GM10847 (cell line): Measurements from ENCODE around the gene RGS3.

ENCODE experiments used
- POLR2A ChIP-seq: IDR thresholded peaks from 2 replicates; pipeline ENCODE4 v1.6.1; 2011; ENCODE audit not compliant: insufficient read length; ENCODE audit errors: extremely low read depth

The RGS3 gene

DNA sequence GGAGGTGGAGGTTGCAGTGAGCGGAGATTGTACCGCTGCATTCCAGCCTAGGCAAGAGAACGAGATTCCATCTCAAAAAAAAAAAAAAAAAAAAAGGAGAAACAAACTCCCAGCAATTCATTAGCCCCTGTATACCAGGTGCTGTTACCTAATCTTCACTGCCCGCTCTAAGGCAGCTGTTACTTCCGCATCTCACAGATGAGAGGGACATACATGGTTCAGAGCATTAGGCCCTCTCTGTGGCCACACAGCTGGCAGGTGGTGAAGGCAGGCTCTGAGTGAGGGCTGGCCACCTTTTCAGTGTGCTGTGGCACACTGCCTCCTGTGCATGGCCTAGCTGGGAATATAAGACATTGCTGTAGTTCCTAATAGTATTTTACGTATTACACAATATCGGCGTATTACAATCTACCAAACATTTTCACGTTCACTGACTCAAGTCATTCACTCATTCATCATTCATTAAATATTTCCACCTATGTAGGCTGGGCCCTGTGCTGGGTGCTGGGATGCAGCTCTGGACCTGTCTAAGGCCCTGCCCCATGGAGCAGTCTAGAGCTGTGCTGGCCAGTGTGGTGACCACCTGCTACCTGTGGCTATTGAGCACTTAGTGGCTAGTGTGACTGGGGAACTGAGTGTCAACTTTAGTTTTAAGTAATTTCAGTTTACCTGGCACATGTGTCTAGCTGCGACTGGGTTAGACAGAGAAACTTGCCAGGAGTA, 35.8 kb downstream of the RGS3 start:
- TF ChIP-seq POLR2A = no peak

DNA sequence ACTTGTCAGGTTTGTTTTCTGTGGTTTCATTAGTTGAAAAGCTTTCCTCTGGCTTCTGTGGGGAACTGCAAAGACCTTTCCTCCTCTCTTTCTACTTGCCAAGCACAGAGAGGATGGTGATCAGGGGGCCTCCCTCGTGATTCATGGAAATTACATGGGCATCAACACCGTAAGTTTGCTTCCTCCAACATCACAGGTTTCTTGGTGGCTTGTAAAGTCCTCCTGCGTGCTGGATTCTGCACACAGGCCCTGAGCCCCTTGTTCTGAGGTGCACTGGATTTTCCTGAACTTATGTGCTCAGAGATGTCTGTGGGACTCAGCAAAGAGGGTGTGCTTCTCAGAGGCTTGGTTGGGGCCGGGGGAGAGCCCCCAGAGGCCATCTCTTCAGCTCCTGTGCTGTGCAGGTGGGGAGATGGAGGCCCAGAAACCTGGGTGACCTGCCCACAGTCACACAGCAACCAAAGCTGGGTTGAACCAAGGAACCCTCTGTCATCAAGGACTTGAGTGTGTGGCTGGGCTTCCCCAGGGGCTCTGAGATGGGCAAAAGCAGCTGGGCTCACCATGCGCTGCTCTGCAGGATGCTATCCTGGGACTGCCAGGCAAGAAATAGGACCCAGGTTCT, 36.5 kb downstream of the RGS3 start:
- no peak for TF ChIP-seq POLR2A

- TF ChIP-seq POLR2A = no peak
Observed at GRCh38 chr9:113501129-113501686, 37.7 kb downstream of the RGS3 start.

DNA sequence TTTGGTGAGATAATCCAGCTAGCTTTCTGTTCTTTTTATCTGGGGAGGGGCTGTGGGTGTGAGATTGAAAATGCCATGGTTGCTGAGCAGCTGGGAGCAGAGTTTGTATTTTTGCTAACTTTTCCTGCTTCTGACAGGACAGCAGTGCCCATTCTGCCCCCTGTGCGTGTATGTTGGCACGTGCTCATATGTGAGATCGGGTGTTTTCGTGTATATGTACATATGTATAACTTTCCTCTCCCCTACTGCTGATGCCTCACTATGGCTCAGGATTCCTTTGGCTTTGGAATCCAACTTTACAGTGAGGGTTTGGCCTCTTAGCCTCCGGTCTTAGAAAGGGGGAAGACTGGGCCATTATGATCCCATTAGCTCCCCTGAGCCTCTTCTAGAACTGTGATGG, 38.3 kb downstream of the RGS3 start:
- no peak for TF ChIP-seq POLR2A

- no peak for TF ChIP-seq POLR2A
Observed at GRCh38 chr9:113502427-113503034, 39.0 kb downstream of the RGS3 start.

- no peak for TF ChIP-seq POLR2A
Observed at GRCh38 chr9:113503131-113503541, 39.6 kb downstream of the RGS3 start.

DNA sequence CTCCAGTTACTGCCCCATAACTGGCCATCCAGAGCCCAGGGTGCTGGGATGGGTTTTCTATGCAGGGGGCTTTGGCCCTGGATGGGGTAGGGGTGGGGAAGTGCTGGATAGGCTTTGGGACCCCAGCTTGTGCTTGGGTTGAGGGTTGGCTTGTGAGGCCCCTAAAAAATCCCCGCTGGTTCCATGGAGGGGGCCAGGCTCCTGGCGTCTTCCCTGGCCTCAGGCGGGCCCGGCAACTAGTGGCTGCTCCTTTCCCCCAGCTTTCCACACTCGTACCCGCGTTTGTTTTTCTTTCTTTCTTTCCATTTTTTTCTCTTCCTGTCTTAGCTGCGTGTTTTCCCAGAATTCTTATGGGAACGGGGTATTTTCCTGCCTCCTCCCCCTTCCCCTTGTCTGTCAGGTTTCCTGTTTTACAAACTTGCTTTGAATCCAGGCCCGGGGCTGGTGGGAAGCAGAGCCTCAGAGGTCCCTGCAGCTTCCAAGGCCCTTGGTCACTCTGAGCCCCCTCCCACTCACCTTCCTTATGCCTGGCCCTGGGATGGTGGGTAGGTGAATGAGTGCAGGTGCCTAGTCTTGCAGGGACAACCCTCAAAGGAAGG, 40.2 kb downstream of the RGS3 start:
- no peak for TF ChIP-seq POLR2A

GRCh38 chr9:113504725-113505590, 41.4 kb downstream of the RGS3 start:
- no peak for TF ChIP-seq POLR2A

DNA sequence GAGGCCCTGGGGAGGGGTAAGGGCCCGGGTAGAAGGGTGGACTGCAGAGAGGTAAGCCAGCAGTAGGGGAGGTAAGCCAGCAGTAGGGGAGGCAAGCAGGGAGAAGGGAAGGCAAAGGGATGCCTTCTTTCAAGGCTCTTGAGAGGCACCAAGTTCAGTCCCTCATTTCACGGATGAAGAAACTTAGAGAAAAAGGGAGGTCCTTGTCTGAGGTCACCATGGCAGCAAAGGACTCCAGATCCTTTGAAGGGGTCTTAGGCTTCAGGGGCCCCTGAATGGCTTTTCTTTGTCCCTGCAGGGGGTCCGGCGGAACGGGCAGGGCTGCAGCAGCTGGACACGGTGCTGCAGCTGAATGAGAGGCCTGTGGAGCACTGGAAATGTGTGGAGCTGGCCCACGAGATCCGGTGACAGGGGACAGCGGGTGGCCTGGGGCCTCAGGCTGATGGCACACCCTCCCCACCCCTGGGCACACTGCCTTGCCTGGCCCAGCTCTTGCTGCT, 42.6 kb downstream of the RGS3 start:
- TF ChIP-seq POLR2A = no peak

DNA sequence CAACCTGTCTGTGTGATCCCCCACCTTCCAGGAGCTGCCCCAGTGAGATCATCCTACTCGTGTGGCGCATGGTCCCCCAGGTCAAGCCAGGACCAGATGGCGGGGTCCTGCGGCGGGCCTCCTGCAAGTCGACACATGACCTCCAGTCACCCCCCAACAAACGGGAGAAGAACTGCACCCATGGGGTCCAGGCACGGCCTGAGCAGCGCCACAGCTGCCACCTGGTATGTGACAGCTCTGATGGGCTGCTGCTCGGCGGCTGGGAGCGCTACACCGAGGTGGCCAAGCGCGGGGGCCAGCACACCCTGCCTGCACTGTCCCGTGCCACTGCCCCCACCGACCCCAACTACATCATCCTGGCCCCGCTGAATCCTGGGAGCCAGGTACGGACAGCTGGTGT, 43.7 kb downstream of the RGS3 start:
- no peak for TF ChIP-seq POLR2A

- TF ChIP-seq POLR2A = no peak
Observed at GRCh38 chr9:113508111-113508749, 44.7 kb downstream of the RGS3 start.

DNA sequence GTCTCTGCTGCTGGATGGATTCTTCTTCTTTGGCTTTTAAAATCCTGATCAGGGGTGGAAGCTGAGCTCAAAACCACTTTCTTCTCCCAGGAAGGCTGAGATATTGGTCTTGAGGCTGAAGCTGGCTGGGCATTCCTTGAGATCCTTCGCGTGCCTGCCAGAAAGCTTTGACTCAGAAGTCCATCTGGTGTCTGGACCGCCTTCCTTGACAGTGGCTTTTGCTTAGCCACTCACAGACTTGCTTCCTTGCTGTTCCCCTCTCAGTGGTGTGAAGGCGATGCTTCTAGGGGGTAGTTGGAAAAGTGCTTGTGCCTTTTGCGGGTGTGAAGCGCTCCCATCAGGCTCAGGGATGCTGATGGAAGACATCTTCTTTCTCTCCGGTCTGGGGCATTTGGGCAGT, 45.9 kb downstream of the RGS3 start:
- no peak for TF ChIP-seq POLR2A

DNA sequence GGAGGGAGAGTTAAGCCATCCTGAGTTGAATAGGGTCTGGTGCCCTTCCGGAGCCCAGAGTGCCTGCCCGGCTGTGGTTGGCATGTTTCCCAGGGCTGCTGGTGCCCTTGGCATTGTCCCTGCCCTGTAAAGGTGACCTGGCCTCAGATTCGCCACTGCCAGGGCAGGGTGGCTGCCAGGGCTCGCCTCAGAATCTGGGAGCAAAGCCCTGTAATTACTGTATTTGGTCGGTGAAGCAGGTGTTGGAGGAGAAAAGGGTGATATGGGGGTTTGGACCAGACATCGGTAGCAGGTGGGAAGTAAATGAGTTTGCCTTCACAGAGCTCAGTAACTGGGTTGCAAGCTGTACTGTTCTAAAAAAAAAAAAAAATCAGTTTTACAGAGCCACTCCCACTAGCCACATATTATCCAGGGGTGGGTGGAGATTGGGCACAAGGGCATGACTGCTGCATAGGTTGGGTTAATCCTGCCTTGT, 47.6 kb downstream of the RGS3 start:
- no peak for TF ChIP-seq POLR2A
